H9 (cell line): ENCODE data around the gene ASB8. TPM values are rescaled to one million over a fixed set of nuclear protein-coding genes. Genes with fewer than 3 reads are reported as not detected.

Experiments used
- DNase-seq: peaks from one replicate; pipeline ENCODE4 v3.0.0-alpha.2; 2017
- H2AFZ ChIP-seq: one replicate; pipeline ENCODE4 v1.6.1; 2013; ENCODE audit warnings: mild to moderate bottlenecking, low read length, control low read depth, moderate library complexity
- H2AK5ac ChIP-seq: 2 replicates; pipeline ENCODE4 v1.6.1; 2013; ENCODE audit warnings: low read length, control low read depth, mixed read lengths; ENCODE audit not compliant: insufficient read length
- H2BK120ac ChIP-seq: one replicate; pipeline ENCODE4 v1.6.1; 2013; ENCODE audit warnings: low read depth, mild to moderate bottlenecking, low read length, control low read depth, inconsistent platforms; ENCODE audit not compliant: poor library complexity, severe bottlenecking
- H2BK12ac ChIP-seq: 2 replicates; pipeline ENCODE4 v1.6.1; 2013; ENCODE audit warnings: low read length, control low read depth, mixed read lengths, low read depth; ENCODE audit not compliant: insufficient read length
- H2BK15ac ChIP-seq: 2 replicates; pipeline ENCODE4 v1.6.1; 2013; ENCODE audit warnings: low read depth, low read length, control low read depth
- H2BK20ac ChIP-seq: one replicate; pipeline ENCODE4 v1.6.1; 2013; ENCODE audit warnings: low read depth, mild to moderate bottlenecking, low read length, control low read depth, inconsistent platforms; ENCODE audit not compliant: poor library complexity, severe bottlenecking
- H2BK5ac ChIP-seq: 2 replicates; pipeline ENCODE4 v1.6.1; 2013; ENCODE audit warnings: low read length, control low read depth, mixed read lengths; ENCODE audit not compliant: insufficient read length
- H3K14ac ChIP-seq: 2 replicates; pipeline ENCODE4 v1.6.1; 2013; ENCODE audit warnings: low read length, control low read depth; ENCODE audit not compliant: insufficient read depth
- H3K18ac ChIP-seq: 2 replicates; pipeline ENCODE4 v1.6.1; 2013; ENCODE audit warnings: low read depth, mild to moderate bottlenecking, mixed read lengths, low read length, control low read depth; ENCODE audit not compliant: insufficient read length
- H3K23ac ChIP-seq: 2 replicates; pipeline ENCODE4 v1.6.1; 2013; ENCODE audit warnings: low read length, control low read depth, mixed read lengths, low read depth; ENCODE audit not compliant: insufficient read length
- H3K23me2 ChIP-seq: 2 replicates; pipeline ENCODE4 v1.6.1; 2013; ENCODE audit warnings: low read depth, mild to moderate bottlenecking, mixed read lengths, low read length, control low read depth; ENCODE audit not compliant: insufficient read length, poor library complexity, severe bottlenecking
- H3K27ac ChIP-seq: 2 replicates; pipeline ENCODE4 v1.5.1; 2013; ENCODE audit warnings: low read length, control low read depth, mixed read lengths, low read depth; ENCODE audit not compliant: insufficient read length
- H3K27me3 ChIP-seq: 2 replicates; pipeline ENCODE4 v1.6.1; 2013; ENCODE audit warnings: low read length, control low read depth, inconsistent platforms; ENCODE audit not compliant: insufficient read depth
- H3K4ac ChIP-seq: 2 replicates; pipeline ENCODE4 v1.6.1; 2013; ENCODE audit warnings: low read depth, mild to moderate bottlenecking, control low read depth, inconsistent platforms, low read length, moderate library complexity
- H3K4me1 ChIP-seq: 2 replicates; pipeline ENCODE4 v1.6.1; 2013; ENCODE audit warnings: low read length, control low read depth, inconsistent platforms; ENCODE audit not compliant: insufficient read depth
- H3K4me2 ChIP-seq: 2 replicates; pipeline ENCODE4 v1.6.1; 2013; ENCODE audit warnings: low read length, control low read depth, mixed read lengths; ENCODE audit not compliant: insufficient read length, insufficient read depth
- H3K56ac ChIP-seq: 2 replicates; pipeline ENCODE4 v1.6.1; 2013; ENCODE audit warnings: low read depth, mild to moderate bottlenecking, mixed read lengths, low read length, control low read depth; ENCODE audit not compliant: insufficient read length
- H3K79me1 ChIP-seq: 2 replicates; pipeline ENCODE4 v1.6.1; 2013; ENCODE audit warnings: low read depth, mild to moderate bottlenecking, moderate library complexity, low read length, control low read depth, inconsistent platforms; ENCODE audit not compliant: insufficient read depth, poor library complexity, severe bottlenecking
- H3K79me2 ChIP-seq: 2 replicates; pipeline ENCODE4 v1.6.1; 2013; ENCODE audit warnings: low read length, control low read depth, inconsistent platforms; ENCODE audit not compliant: insufficient read depth
- H3K9ac ChIP-seq: 2 replicates; pipeline ENCODE4 v1.6.1; 2013; ENCODE audit warnings: low read length, control low read depth, mixed read lengths; ENCODE audit not compliant: insufficient read length; ENCODE audit errors: extremely low read depth
- H3K9me3 ChIP-seq: one replicate; pipeline ENCODE4 v1.6.1; 2013; ENCODE audit warnings: low read depth, low read length, inconsistent platforms; ENCODE audit not compliant: control insufficient read depth
- H3T11ph ChIP-seq: one replicate; pipeline ENCODE4 v1.6.1; 2013; ENCODE audit warnings: mild to moderate bottlenecking, low read length, control low read depth, inconsistent platforms
- H4K20me1 ChIP-seq: one replicate; pipeline ENCODE4 v1.6.1; 2013; ENCODE audit not compliant: control insufficient read depth, insufficient read length, insufficient read depth
- H4K5ac ChIP-seq: 2 replicates; pipeline ENCODE4 v1.6.1; 2013; ENCODE audit warnings: low read depth, mild to moderate bottlenecking, mixed read lengths, low read length, control low read depth; ENCODE audit not compliant: insufficient read length
- H4K8ac ChIP-seq: replicated peaks from 2 replicates; pipeline ENCODE4 v1.6.1; 2013; ENCODE audit warnings: low read length, control low read depth, mixed read lengths, low read depth; ENCODE audit not compliant: insufficient read length
- H4K91ac ChIP-seq: 2 replicates; pipeline ENCODE4 v1.6.1; 2013; ENCODE audit warnings: low read depth, mild to moderate bottlenecking, moderate library complexity, mixed read lengths, low read length, control low read depth; ENCODE audit not compliant: insufficient read length
- H3K27ac Mint-ChIP-seq, 3 experiments: 2 replicates in 2 of 3; 3 replicates in 1 of 3; pipeline ENCODE4 v1.8.0; 2020 to 2021; ENCODE audit warnings: mixed read lengths in 3 of 3, mild to moderate bottlenecking in 1 of 3, moderate library complexity in 1 of 3
- H3K27me3 Mint-ChIP-seq: 2 replicates; pipeline ENCODE4 v1.8.0; 2021; ENCODE audit warnings: low read depth, mild to moderate bottlenecking, moderate library complexity, mixed read lengths
- H3K36me3 Mint-ChIP-seq, 3 experiments: 2 replicates in 2 of 3; 3 replicates in 1 of 3; pipeline ENCODE4 v1.8.0; 2020 to 2021; ENCODE audit warnings: low read depth in 3 of 3, mixed read lengths in 3 of 3; ENCODE audit not compliant: insufficient read depth in 1 of 3
- H3K4me1 Mint-ChIP-seq, 2 experiments: 2 replicates each; pipeline ENCODE4 v1.8.0; 2020; ENCODE audit warnings: mixed read lengths in 2 of 2
- H3K4me3 Mint-ChIP-seq, 2 experiments: 2 replicates in 1 of 2; 3 replicates in 1 of 2; pipeline ENCODE4 v1.8.0; 2020 to 2021; ENCODE audit warnings: mild to moderate bottlenecking in 2 of 2, mixed read lengths in 2 of 2, moderate library complexity in 1 of 2
- H3K9me3 Mint-ChIP-seq, 2 experiments: 2 replicates in 1 of 2; 3 replicates in 1 of 2; pipeline ENCODE4 v1.8.0; 2020; ENCODE audit warnings: mild to moderate bottlenecking in 2 of 2, mixed read lengths in 2 of 2, moderate library complexity in 1 of 2
- CTCF ChIP-seq: fragments of 200-600 bp; sonication (generic); conservative IDR thresholded peaks from 3 replicates; pipeline ENCODE4 v1.8.0; 2021; ENCODE audit warnings: antibody characterized with exemption, mild to moderate bottlenecking
- total RNA-seq: library from RNA; stranded (reverse); gene quantifications from 2 replicates; pipeline ENCODE4 v1.2.1, GENCODE V29; 2021

The ASB8 gene
- total RNA-seq, 1 experiment from 2014 or later, result 10.9 TPM

- H4K8ac ChIP-seq, result no peak overlapping the region
- no peaks in the 10 kb centered on the region; a peak in 1 of 5 replicates for H3K9me3 Mint-ChIP-seq
- H3K36me3 Mint-ChIP-seq, result no peaks in the 10 kb centered on the region
- H3K27ac ChIP-seq, result no peak overlapping the region
- H3K23ac ChIP-seq, result no peak overlapping the region
- no peak overlapping the region for H3K9ac ChIP-seq
- H3K4me2 ChIP-seq, result no peak overlapping the region
- H3K27ac Mint-ChIP-seq, result no peak overlapping the region
- no peak overlapping the region for H2BK120ac ChIP-seq
- no peaks in the 10 kb centered on the region for H3K9me3 ChIP-seq
- H3K79me2 ChIP-seq, result no peaks in the 10 kb centered on the region
- no peaks in the 10 kb centered on the region for H3K27me3 ChIP-seq
- H3K27me3 Mint-ChIP-seq, result peaks cover 94% of the 10 kb centered on the region
- H2AFZ ChIP-seq, result no peak overlapping the region
- no peak for DNase-seq
- no peak overlapping the region for H2BK5ac ChIP-seq
- no peaks in the 10 kb centered on the region for H3K79me1 ChIP-seq
- H3K4me3 Mint-ChIP-seq, result no peak overlapping the region
- peaks cover under 1 to 4% of the 10 kb centered on the region in 2 experiments; a peak in 3 of 4 replicates for H3K4me1 Mint-ChIP-seq
- no peak overlapping the region for H3K4ac ChIP-seq
- H3K56ac ChIP-seq, result no peak overlapping the region
- no peak overlapping the region for H3K14ac ChIP-seq
- no peak overlapping the region for H2AK5ac ChIP-seq
- H2BK15ac ChIP-seq, result no peak overlapping the region
- no peaks in the 10 kb centered on the region for H3K4me1 ChIP-seq
- no peak overlapping the region for H4K91ac ChIP-seq
- no peaks in the 10 kb centered on the region for H4K20me1 ChIP-seq
- no peak overlapping the region for H4K5ac ChIP-seq
- no peaks in the 10 kb centered on the region for H3K23me2 ChIP-seq
- H2BK20ac ChIP-seq, result no peak overlapping the region
- H3K18ac ChIP-seq, result no peak overlapping the region
- no peak overlapping the region for H2BK12ac ChIP-seq
- H3T11ph ChIP-seq, result no peak overlapping the region
- no peak for TF ChIP-seq CTCF
Observed at GRCh38 chr12:48191096-48191495, 33.8 kb upstream of the ASB8 start.
